Endothelial cell (in vitro differentiated cells): ENCODE results near the gene GPR68. TPM values are rescaled to one million over a fixed set of nuclear protein-coding genes. Genes with fewer than 3 reads are reported as not detected.
"Not testable (repeated sequence)": the region's sequence is repeated elsewhere in the genome, so short reads cannot be mapped to it uniquely, and the experiment has no call there.

Experiments used
- DNase-seq: peaks from one replicate; pipeline ENCODE4 v3.0.0; 2021; ENCODE audit warnings: low spot score
- H3K27ac Mint-ChIP-seq: one replicate; pipeline ENCODE4 v1.8.0; 2021; ENCODE audit warnings: mixed read lengths, inconsistent platforms; ENCODE audit not compliant: unreplicated experiment
- H3K27me3 Mint-ChIP-seq: one replicate; pipeline ENCODE4 v1.8.0; 2021; ENCODE audit warnings: mild to moderate bottlenecking, moderate library complexity, mixed read lengths, inconsistent platforms; ENCODE audit not compliant: unreplicated experiment
- H3K36me3 Mint-ChIP-seq: one replicate; pipeline ENCODE4 v1.8.0; 2021; ENCODE audit warnings: mild to moderate bottlenecking, low read depth, mixed read lengths, inconsistent platforms; ENCODE audit not compliant: unreplicated experiment
- H3K4me1 Mint-ChIP-seq: one replicate; pipeline ENCODE4 v1.8.0; 2021; ENCODE audit warnings: mild to moderate bottlenecking, mixed read lengths, inconsistent platforms; ENCODE audit not compliant: unreplicated experiment
- H3K4me3 Mint-ChIP-seq: one replicate; pipeline ENCODE4 v1.8.0; 2021; ENCODE audit warnings: mild to moderate bottlenecking, mixed read lengths, inconsistent platforms; ENCODE audit not compliant: unreplicated experiment
- H3K9me3 Mint-ChIP-seq: one replicate; pipeline ENCODE4 v1.8.0; 2021; ENCODE audit warnings: mixed read lengths, inconsistent platforms; ENCODE audit not compliant: unreplicated experiment
- CTCF ChIP-seq: fragments of 200-600 bp; sonication (generic); IDR thresholded peaks from one replicate; pipeline ENCODE4 v1.5.0; 2021; ENCODE audit warnings: antibody characterized with exemption; ENCODE audit not compliant: unreplicated experiment
- total RNA-seq: library from RNA; stranded (reverse); fragmentation: NEBNext Ultra II Directional; extraction: Animal tissue kit (Norgen Biotek cat#: 25700); gene quantifications from one replicate; pipeline ENCODE4 v1.2.1, GENCODE V29; 2021; ENCODE audit not compliant: unreplicated experiment

GPR68 gene
- total RNA-seq, 1 donor from 2014 or later: 5.4 TPM

- no peak for DNase-seq
- Mint-ChIP-seq H3K4me3 (no peak overlapping the region), H3K27ac (no peak overlapping the region), H3K36me3 (peaks cover 20% of the 10 kb centered on the region), H3K9me3 (no peaks in the 10 kb centered on the region), H3K27me3 (peaks cover 4% of the 10 kb centered on the region), H3K4me1 (peaks cover 18% of the 10 kb centered on the region)
- no peak for TF ChIP-seq CTCF
Measured at GRCh38 chr14:91270188-91270587, 25.7 kb upstream of the GPR68 start.

DNA sequence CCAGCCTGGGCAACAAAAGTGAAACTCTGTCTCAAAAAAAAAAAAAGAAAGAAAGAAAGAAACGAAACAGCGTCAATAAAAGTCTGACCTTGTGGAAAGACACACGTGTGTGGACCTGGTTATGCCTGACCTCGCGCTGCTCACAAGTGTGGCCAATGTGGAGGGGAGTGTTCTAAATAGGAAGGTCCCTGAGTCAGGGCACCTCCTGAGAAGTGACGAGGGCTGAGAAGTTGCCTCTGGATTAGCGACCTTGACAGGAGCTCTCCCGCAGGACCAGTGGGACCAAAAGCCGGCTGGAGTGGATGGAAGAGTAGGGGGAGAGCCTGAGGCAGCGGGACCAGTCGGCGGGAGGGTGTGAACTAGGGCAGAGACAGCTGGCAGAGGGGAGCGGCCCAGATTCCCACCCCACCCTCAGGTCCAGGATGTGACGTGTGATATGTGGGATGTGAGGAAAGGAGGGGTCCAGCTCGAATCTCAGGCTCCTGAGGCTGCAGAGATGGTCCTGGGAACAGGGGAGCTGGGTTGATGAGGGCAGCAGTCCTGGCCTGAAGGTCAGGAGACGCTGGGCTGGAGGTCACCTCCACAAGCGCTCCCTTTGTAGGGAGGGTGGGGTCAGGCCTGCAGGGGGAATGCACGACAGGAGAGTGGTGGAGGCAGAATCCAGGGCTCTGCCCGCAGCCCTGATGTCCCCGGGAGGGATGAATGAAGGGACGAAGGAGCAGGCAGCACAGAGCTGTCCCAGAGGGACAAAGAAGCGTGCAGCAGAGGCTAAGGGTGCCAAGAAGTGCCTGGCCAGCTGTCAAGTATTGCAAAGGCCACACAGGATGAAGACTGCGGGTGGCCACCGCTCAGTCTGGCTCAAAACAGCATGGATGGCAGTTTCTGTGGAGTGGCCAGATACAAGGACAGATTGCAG lies 24.8 kb upstream of the GPR68 start:
- no peak for DNase-seq
- no peak for TF ChIP-seq CTCF
- Mint-ChIP-seq H3K36me3 (peaks cover 16% of the 10 kb centered on the region), H3K27ac (no peak overlapping the region), H3K27me3 (peaks cover 4% of the 10 kb centered on the region), H3K9me3 (no peaks in the 10 kb centered on the region), H3K4me3 (no peak overlapping the region), H3K4me1 (peaks cover 22% of the 10 kb centered on the region)

GRCh38 chr14:91267965-91268437 lies 23.5 kb upstream of the GPR68 start:
- H3K36me3 Mint-ChIP-seq: peaks cover 22% of the 10 kb centered on the region
- peaks cover 8% of the 10 kb centered on the region for H3K9me3 Mint-ChIP-seq
- no peak for TF ChIP-seq CTCF

GRCh38 chr14:91266276-91266675 lies 21.8 kb upstream of the GPR68 start:
- DNase-seq, H3K4me3 Mint-ChIP-seq, H3K9me3 Mint-ChIP-seq, H3K27ac Mint-ChIP-seq: not testable (repeated sequence)
- Mint-ChIP-seq H3K36me3 (peaks cover 18% of the 10 kb centered on the region), H3K4me1 (peaks cover 25% of the 10 kb centered on the region), H3K27me3 (peaks cover 17% of the 10 kb centered on the region)

More at GRCh38 chr14:91267965-91268437, 23.5 kb upstream of the GPR68 start:
- DNase-seq: no peak
- no peak overlapping the region for H3K4me3 Mint-ChIP-seq
- H3K27ac Mint-ChIP-seq: no peak overlapping the region
- H3K4me1 Mint-ChIP-seq: peaks cover 34% of the 10 kb centered on the region
- peaks cover 15% of the 10 kb centered on the region for H3K27me3 Mint-ChIP-seq

- Mint-ChIP-seq H3K4me1 (peaks cover 19% of the 10 kb centered on the region), H3K4me3 (peak overlapping the region; percentile 77), H3K27me3 (peaks cover 17% of the 10 kb centered on the region), H3K36me3 (peaks cover 18% of the 10 kb centered on the region), H3K9me3 (peaks cover 8% of the 10 kb centered on the region), H3K27ac (no peak overlapping the region)
- no peak for TF ChIP-seq CTCF
- DNase-seq: no peak
Measured at GRCh38 chr14:91265404-91265803, 20.9 kb upstream of the GPR68 start.
